Measurements from ENCODE around the gene KCTD21.

GRCh38 chr11:78163828-78164227 lies 24.6 kb downstream of the KCTD21 start:
- TF ChIP-seq EZH2 (IDR thresholded peaks at IDR 0.05; ENCODE audit: borderline replicate concordance) (no peak), CTCF (IDR thresholded peaks at IDR 0.05; ENCODE audit: poor library complexity) (no peak), EZH2phosphoT487 (IDR thresholded peaks at IDR 0.05; ENCODE audit: low read depth, severe bottlenecking, unreplicated experiment) (no peak)

Measured in hepatocyte (in vitro differentiated cells).